ENCODE measurements around the gene TEX29. TPM values are rescaled to one million over a fixed set of nuclear protein-coding genes. Genes with fewer than 3 reads are reported as not detected.

Gene TEX29
- total RNA-seq, 1 experiment from 2014 or later, result 0.68 TPM

- no peak for TF ChIP-seq CREM (CRISPR knock-in tag; IDR thresholded peaks at IDR 0.05)
- POLR2A ChIA-PET, result no interaction called here
Observed at GRCh38 chr13:111383591-111384440, 63.4 kb downstream of the TEX29 start.

GRCh38 chr13:111384441-111385182 lies 64.2 kb downstream of the TEX29 start:
- Mint-ChIP-seq H3K27me3 (ENCODE audit: low read depth) (no peaks in the 10 kb centered on the region; the same call in 1 of the 2 replicates), H3K36me3 (peaks cover 8% of the 10 kb centered on the region), H3K9me3 (peaks cover 18% of the 10 kb centered on the region), H3K27ac (no peak overlapping the region), H3K4me1 (peaks cover 4% of the 10 kb centered on the region; the same call in 1 of the 2 replicates), H3K4me3 (no peak overlapping the region)
- TF ChIP-seq NFE2L1 (CRISPR knock-in tag; IDR thresholded peaks at IDR 0.05) (peak; percentile 67; the same call in 1 of the 2 replicates), USF2 (CRISPR knock-in tag; IDR thresholded peaks at IDR 0.05) (no peak), CREM (CRISPR knock-in tag; IDR thresholded peaks at IDR 0.05) (no peak)
- TF ChIP-seq, protein P1, sequence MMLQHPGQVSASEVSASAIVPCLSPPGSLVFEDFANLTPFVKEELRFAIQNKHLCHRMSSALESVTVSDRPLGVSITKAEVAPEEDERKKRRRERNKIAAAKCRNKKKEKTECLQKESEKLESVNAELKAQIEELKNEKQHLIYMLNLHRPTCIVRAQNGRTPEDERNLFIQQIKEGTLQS (CRISPR knock-in tag; conservative IDR thresholded peaks at IDR 0.05), result 0 out of 2 replicates have a peak, but pooled peaks have one; percentile 59
- ATAC-seq (no peak), DNase-seq (ENCODE audit: low spot score) (no peak)
- ChIA-PET CTCF (no interaction called here), POLR2A (no interaction called here)

More at GRCh38 chr13:111383591-111384440, 63.4 kb downstream of the TEX29 start:
- CTCF ChIA-PET, result no interaction called here
- Mint-ChIP-seq H3K27ac (no peak overlapping the region), H3K36me3 (peaks cover 8% of the 10 kb centered on the region), H3K27me3 (ENCODE audit: low read depth) (no peaks in the 10 kb centered on the region; the same call in 1 of the 2 replicates), H3K4me3 (no peak overlapping the region), H3K4me1 (peaks cover 4% of the 10 kb centered on the region; the same call in 1 of the 2 replicates), H3K9me3 (peaks cover 22% of the 10 kb centered on the region)
- ATAC-seq, result no peak
- DNase-seq (ENCODE audit: low spot score), result no peak

GRCh38 chr13:111385183-111385857 lies 64.9 kb downstream of the TEX29 start:
- Mint-ChIP-seq H3K27ac (no peak overlapping the region), H3K36me3 (peaks cover 5% of the 10 kb centered on the region), H3K4me3 (no peak overlapping the region), H3K27me3 (ENCODE audit: low read depth) (no peaks in the 10 kb centered on the region; the same call in 1 of the 2 replicates), H3K9me3 (peaks cover 10% of the 10 kb centered on the region), H3K4me1 (peaks cover 4% of the 10 kb centered on the region; the same call in 1 of the 2 replicates)
- CTCF ChIA-PET, result no interaction called here
- POLR2A ChIA-PET, result no interaction called here
- TF ChIP-seq ZNF396 (CRISPR knock-in tag; IDR thresholded peaks at IDR 0.05; ENCODE audit: borderline replicate concordance) (no peak), ZNF671 (CRISPR knock-in tag; IDR thresholded peaks at IDR 0.05) (no peak), PRRX2 (CRISPR knock-in tag; IDR thresholded peaks at IDR 0.05) (no peak), NR1H2 (CRISPR knock-in tag; IDR thresholded peaks at IDR 0.05) (no peak), EMX1 (CRISPR knock-in tag; IDR thresholded peaks at IDR 0.05) (no peak), CREB1 (CRISPR knock-in tag; IDR thresholded peaks at IDR 0.05) (no peak), FOXP4 (CRISPR knock-in tag; IDR thresholded peaks at IDR 0.05) (no peak)
- TF ChIP-seq, protein P2, sequence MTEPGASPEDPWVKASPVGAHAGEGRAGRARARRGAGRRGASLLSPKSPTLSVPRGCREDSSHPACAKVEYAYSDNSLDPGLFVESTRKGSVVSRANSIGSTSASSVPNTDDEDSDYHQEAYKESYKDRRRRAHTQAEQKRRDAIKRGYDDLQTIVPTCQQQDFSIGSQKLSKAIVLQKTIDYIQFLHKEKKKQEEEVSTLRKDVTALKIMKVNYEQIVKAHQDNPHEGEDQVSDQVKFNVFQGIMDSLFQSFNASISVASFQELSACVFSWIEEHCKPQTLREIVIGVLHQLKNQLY (CRISPR knock-in tag; IDR thresholded peaks at IDR 0.05), result no peak
- DNase-seq (ENCODE audit: low spot score), result no peak
- ATAC-seq, result no peak
